Keratinocyte (primary cell): ENCODE data around the gene DNAJA4. TPM values are rescaled to one million over a fixed set of nuclear protein-coding genes. Genes with fewer than 3 reads are reported as not detected.

Experiments used
- DNase-seq: peaks from one replicate; pipeline ENCODE4 v3.0.0-alpha.2; 2011; ENCODE audit warnings: low read depth, missing footprints, low spot score
- FAIRE-seq: peaks from 2 replicates; lab custom pipeline; 2011; peaks lifted over from hg19 to GRCh38; lab: Jason Lieb, UNC
- H2AFZ ChIP-seq: 2 replicates; pipeline ENCODE4 v1.6.0; 2012; ENCODE audit warnings: low read length, control low read depth, inconsistent platforms; ENCODE audit not compliant: control insufficient read depth
- H3K27ac ChIP-seq: 2 replicates; pipeline ENCODE4 v1.5.1; 2011; ENCODE audit warnings: low read length; ENCODE audit not compliant: control insufficient read depth, insufficient read depth
- H3K27me3 ChIP-seq: 3 replicates; pipeline ENCODE4 v1.6.0; 2011; ENCODE audit warnings: low read length; ENCODE audit not compliant: control insufficient read depth, insufficient read depth; ENCODE audit errors: extremely low read depth
- H3K36me3 ChIP-seq, 2 experiments: 2 replicates in 1 of 2; 3 replicates in 1 of 2; pipeline ENCODE4 v1.5.1; 2011; ENCODE audit warnings: low read length in 2 of 2, mild to moderate bottlenecking in 1 of 2; ENCODE audit not compliant: control insufficient read depth in 2 of 2, insufficient read depth in 2 of 2; ENCODE audit errors: extremely low read depth in 1 of 2
- H3K4me1 ChIP-seq: 3 replicates; pipeline ENCODE4 v1.5.1; 2011; ENCODE audit warnings: low read length; ENCODE audit not compliant: control insufficient read depth, insufficient read depth; ENCODE audit errors: extremely low read depth
- H3K4me2 ChIP-seq: 3 replicates; pipeline ENCODE4 v1.6.0; 2011; ENCODE audit warnings: low read depth, low read length; ENCODE audit not compliant: control insufficient read depth, insufficient read depth; ENCODE audit errors: extremely low read depth
- H3K4me3 ChIP-seq, 3 experiments: fragments of 200-600 bp in 1 of 3; sonication (generic) in 1 of 3; 2 replicates in 2 of 3; 3 replicates in 1 of 3; pipeline ENCODE4 v1.5.1; 2011 to 2016; ENCODE audit warnings: low read length in 3 of 3, mild to moderate bottlenecking in 3 of 3, control low read depth in 2 of 3, inconsistent platforms in 1 of 3, low read depth in 1 of 3, mixed read lengths in 1 of 3, mixed run types in 1 of 3, moderate library complexity in 1 of 3; ENCODE audit not compliant: control insufficient read depth in 2 of 3, insufficient read depth in 2 of 3; ENCODE audit errors: extremely low read depth in 1 of 3
- H3K79me2 ChIP-seq: 2 replicates; pipeline ENCODE4 v1.6.0; 2012; ENCODE audit warnings: low read length; ENCODE audit not compliant: control insufficient read depth, insufficient read depth
- H3K9ac ChIP-seq: 3 replicates; pipeline ENCODE4 v1.6.0; 2011; ENCODE audit warnings: low read length; ENCODE audit not compliant: control insufficient read depth, insufficient read depth; ENCODE audit errors: extremely low read depth
- H3K9me1 ChIP-seq: 3 replicates; pipeline ENCODE4 v1.6.0; 2011; ENCODE audit warnings: low read length; ENCODE audit not compliant: control insufficient read depth, insufficient read depth; ENCODE audit errors: extremely low read depth
- H3K9me3 ChIP-seq: 2 replicates; pipeline ENCODE4 v1.5.1; 2012; ENCODE audit warnings: low read depth, low read length; ENCODE audit not compliant: control insufficient read depth
- H4K20me1 ChIP-seq: 3 replicates; pipeline ENCODE4 v1.6.0; 2011; ENCODE audit warnings: low read length; ENCODE audit not compliant: control insufficient read depth, insufficient read depth; ENCODE audit errors: extremely low read depth
- CTCF ChIP-seq, 3 experiments: IDR thresholded peaks in 1 of 3; conservative IDR thresholded peaks in 1 of 3; optimal IDR thresholded peaks in 1 of 3; 2 replicates in 2 of 3; 3 replicates in 1 of 3; pipeline versions ENCODE3 to v1.5.1; 2011; ENCODE audit warnings: low read length in 3 of 3, mild to moderate bottlenecking in 3 of 3, moderate library complexity in 2 of 3, control low read depth in 1 of 3, inconsistent platforms in 1 of 3; ENCODE audit not compliant: insufficient read depth in 2 of 3; ENCODE audit errors: extremely low read depth in 1 of 3
- EZH2 ChIP-seq: IDR thresholded peaks from one replicate; pipeline ENCODE4 v1.6.1; 2012; ENCODE audit warnings: inconsistent platforms, mild to moderate bottlenecking, low read length, moderate library complexity
- dilution Hi-C: fragments of 300-500 bp; cut with MboI; formaldehyde crosslinking; loops from one replicate; pipeline ENCODE4 v1.7.0; 2020; ENCODE audit warnings: low sequenced_read_pairs; ENCODE audit not compliant: extremely low pct_ligation_motif_present
- polyA plus RNA-seq, 5 experiments: library from polyadenylated mRNA; depleted of rRNA in 3 of 5; stranded (reverse) in 3 of 5; stranded (forward) in 1 of 5; unstranded in 1 of 5; fragments of >200 nt; gene quantifications; 1 replicate in 1 of 5; 2 replicates in 3 of 5; 3 replicates in 1 of 5; pipeline versions ENCODE4 v1.2.1 to v1.2.3, GENCODE V29; 2011 to 2012; ENCODE audit warnings: missing spikeins in 2 of 5, low read depth in 1 of 5, low replicate concordance in 1 of 5

DNAJA4 gene
- polyA plus RNA-seq, 1 donor (not counting 4 experiments of a cell fraction or from before 2014, with no cell fraction given) = 4.1 TPM

- TF ChIP-seq EZH2 = no peak
- TF ChIP-seq CTCF (optimal IDR thresholded peaks at IDR 0.05 in 1 of 3, IDR thresholded peaks at IDR 0.05 in 1 of 3, conservative IDR thresholded peaks at IDR 0.05 in 1 of 3; ENCODE audit: extremely low read depth in 1 of 3, insufficient read depth in 2 of 3, low read length in 3 of 3) = no peak
- Histone ChIP-seq H3K9me3 (no peaks in the 10 kb centered on the region), H3K4me3 (no peak overlapping the region), H3K27ac (no peak overlapping the region), H3K79me2 (no peaks in the 10 kb centered on the region), H2AFZ (no peak overlapping the region), H3K36me3 (no peaks in the 10 kb centered on the region), H3K9me1 (no peaks in the 10 kb centered on the region), H3K4me2 (no peak overlapping the region), H4K20me1 (no peaks in the 10 kb centered on the region), H3K4me1 (no peaks in the 10 kb centered on the region), H3K9ac (no peak overlapping the region), H3K27me3 (peaks cover 6% of the 10 kb centered on the region)
- DNase-seq (no peak), FAIRE-seq (no peak)
- dilution Hi-C loops = no loop called here
Observed at GRCh38 chr15:78325092-78325843, 60.9 kb downstream of the DNAJA4 start.

- dilution Hi-C loops = no loop called here
- no peaks in the 10 kb centered on the region for H3K9me3 ChIP-seq
- no peak overlapping the region for H3K9ac ChIP-seq
Observed at GRCh38 chr15:78327466-78327865, 63.1 kb downstream of the DNAJA4 start.

More at GRCh38 chr15:78327466-78327865, 63.1 kb downstream of the DNAJA4 start:
- no peaks in the 10 kb centered on the region for H3K79me2 ChIP-seq
- no peak for FAIRE-seq
- no peak overlapping the region for H2AFZ ChIP-seq
- no peak for DNase-seq
- no peak overlapping the region for H3K4me2 ChIP-seq
- no peaks in the 10 kb centered on the region for H4K20me1 ChIP-seq
- peaks cover 8% of the 10 kb centered on the region for H3K27me3 ChIP-seq
- no peak overlapping the region for H3K4me3 ChIP-seq
- H3K27ac ChIP-seq = no peak overlapping the region
- H3K36me3 ChIP-seq = no peaks in the 10 kb centered on the region
- no peaks in the 10 kb centered on the region for H3K9me1 ChIP-seq
- TF ChIP-seq EZH2 = no peak
- no peak for TF ChIP-seq CTCF (optimal IDR thresholded peaks at IDR 0.05 in 1 of 3, IDR thresholded peaks at IDR 0.05 in 1 of 3, conservative IDR thresholded peaks at IDR 0.05 in 1 of 3; ENCODE audit: extremely low read depth in 1 of 3, insufficient read depth in 2 of 3, low read length in 3 of 3)
- H3K4me1 ChIP-seq = no peaks in the 10 kb centered on the region
